GM12892 (cell line): ENCODE data around the gene USB1.

Experiments
- POLR2A ChIP-seq: IDR thresholded peaks from 2 replicates; pipeline ENCODE4 v1.6.1; 2011; ENCODE audit warnings: low read depth, low read length, control low read depth
- POLR2AphosphoS5 ChIP-seq: IDR thresholded peaks from 2 replicates; pipeline ENCODE4 v1.6.1; 2011; ENCODE audit warnings: low read depth, low read length, control low read depth
- TAF1 ChIP-seq: IDR thresholded peaks from 2 replicates; pipeline ENCODE4 v1.6.1; 2011; ENCODE audit warnings: low read depth, mild to moderate bottlenecking, control low read depth, low read length, borderline replicate concordance

- TF ChIP-seq POLR2AphosphoS5: no peak
- TF ChIP-seq POLR2A: no peak
- TF ChIP-seq TAF1: no peak
These were observed 12.3 kb upstream of the USB1 start for GRCh38 chr16:57988929-57989328.
